Fibroblast of gingiva (primary cell): ENCODE measurements around the gene LAMB4.

Source experiments
- DNase-seq: peaks from one replicate; pipeline ENCODE4 v3.0.0-alpha.2; 2011; ENCODE audit warnings: low read depth

Gene LAMB4

DNA sequence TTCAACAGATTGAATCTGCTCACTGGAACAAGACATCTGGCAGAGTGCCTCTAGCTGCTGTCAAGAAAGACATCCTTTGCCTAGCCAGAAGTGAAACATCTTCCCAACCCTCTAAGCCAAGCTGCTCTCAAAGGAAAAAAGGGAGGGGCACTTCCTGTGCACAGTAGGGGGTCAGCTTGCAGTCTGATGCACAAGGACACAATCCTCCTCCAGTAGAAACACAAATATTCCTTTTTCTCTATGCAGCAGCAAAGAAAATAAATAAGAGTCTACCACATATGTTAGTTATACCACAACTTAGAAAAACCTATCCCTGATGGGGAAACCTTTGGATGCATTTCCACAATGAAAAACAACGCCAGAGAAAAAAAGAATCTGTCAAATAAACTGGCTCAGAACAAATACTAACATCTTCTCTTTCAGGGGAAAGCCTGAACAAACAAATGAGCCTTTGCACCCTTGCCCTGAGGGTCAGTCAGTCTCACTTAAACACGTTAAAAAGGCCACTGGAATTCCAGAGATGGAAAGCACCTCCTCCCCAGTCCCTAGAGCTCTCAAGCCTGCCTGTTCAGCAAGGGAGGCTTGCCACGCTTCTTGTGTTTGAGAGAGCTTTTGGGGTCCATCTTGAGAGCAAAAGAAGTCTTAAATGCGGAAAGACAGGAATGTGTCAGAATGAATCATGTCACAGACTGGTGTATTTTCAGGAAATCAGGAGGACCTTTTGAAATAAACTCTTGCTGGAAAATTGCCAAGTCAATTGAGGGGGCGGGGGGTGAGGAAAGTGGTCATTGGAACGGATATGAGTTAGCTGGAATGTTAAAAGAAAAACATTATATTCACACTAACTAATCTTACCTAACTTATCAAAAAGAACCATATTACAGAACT, 134.7 kb downstream of the LAMB4 start:
- DNase-seq = peak; percentile 94

DNA sequence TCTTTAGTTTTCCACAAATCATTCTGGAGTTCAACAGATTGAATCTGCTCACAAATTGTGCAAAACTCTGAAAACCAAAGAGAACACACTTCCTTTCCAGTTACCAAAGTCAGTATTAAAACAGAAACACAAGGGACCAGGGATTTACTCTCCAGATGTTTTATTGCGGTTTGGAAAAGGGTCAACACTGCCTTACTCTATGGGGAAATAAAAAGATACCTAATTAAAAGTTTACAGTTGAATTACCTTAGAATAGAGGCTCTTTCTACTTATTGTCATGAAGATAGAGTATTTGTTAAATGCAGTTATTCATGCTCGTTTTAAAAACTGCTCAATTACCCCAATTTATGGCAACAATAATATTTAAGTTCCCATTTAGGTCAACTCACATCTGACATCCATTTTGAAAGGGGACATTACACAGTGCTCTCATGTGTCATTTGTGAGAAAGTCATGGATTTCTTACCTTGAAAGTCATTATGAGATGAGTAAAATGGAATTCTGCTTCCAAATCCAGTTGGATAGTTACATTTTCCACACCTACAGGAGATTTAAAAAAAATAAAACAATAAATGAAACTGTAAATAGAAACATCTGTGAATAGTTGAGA, 135.6 kb downstream of the LAMB4 start:
- DNase-seq = peak; percentile 64

DNA sequence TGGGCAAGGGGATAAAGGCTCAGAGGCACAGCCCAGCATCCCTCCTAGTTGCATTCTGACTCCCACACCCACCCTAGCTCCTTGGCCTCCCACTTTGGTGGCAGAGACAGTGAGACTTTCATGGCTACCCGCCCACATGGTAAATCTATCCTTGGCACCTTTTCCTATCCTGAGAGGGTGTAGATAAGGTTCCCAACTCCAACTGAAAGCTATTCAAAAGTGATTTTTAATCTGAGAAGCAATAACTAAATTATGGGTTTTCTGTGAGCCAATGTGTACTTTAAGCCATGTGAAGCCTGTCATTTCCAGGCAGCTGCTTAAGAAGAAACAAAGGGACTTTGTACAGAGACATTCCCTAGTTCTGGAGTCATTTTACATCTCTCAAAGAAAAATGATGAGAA, 136.3 kb downstream of the LAMB4 start:
- no peak for DNase-seq

DNA sequence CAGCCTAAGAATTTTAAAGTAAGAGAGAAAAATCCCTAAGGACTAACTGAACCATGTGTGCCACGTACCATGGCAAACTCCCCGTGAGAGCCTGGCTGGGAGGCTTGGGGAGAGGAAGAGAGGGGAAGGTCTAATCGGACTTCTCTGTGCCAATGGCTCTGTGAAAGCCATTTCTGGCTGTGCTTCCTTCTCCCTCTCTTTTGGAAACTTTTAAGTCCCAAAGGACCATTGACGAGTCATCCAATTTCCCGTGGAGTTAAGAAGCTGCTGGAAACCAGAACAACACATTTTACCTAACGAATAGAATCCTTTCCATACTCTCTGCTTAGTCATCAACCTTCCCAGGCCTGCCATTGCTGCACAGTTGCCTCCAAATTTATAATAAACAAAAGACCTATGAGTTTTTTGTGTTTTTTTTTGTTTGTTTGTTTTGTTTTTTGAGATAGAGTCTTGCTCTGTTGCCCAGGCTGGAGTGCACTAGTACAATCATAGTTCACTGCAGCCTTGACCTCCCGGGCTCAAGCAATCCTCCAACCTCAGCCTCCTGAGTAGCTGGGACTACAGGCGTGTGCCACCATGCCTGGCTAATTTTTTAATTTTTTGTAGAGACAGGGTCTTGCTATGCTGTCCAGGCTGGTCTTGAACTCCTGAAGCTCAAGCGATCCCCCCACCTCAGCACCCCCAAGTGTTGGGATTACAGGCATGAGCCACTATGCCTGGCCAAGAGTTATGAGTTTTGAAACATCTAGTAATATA, 140.4 kb downstream of the LAMB4 start:
- DNase-seq = peak; percentile 86

DNA sequence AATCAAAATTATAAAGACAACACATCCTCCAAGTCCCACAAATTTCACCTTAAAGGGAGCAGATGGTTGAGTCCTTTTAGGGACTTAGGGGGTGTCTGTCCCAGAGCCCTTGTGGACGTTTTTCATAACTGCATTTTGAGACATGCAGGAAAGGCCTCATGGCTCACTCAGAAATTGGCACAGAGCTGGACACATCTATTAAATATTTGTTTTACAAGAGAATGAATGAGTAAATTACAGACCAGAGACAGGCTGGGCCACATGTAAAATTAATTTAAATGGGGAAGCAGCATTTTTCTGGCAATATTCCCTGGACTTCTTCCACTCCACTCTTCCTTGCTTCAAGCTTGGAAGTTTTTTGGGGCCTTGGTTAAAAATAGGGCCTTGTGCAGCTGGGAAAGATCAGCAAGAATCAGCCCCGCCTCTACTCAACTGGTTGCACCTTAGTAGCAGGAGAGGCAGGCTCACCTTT, 147.2 kb downstream of the LAMB4 start:
- peak; percentile 48 for DNase-seq

DNA sequence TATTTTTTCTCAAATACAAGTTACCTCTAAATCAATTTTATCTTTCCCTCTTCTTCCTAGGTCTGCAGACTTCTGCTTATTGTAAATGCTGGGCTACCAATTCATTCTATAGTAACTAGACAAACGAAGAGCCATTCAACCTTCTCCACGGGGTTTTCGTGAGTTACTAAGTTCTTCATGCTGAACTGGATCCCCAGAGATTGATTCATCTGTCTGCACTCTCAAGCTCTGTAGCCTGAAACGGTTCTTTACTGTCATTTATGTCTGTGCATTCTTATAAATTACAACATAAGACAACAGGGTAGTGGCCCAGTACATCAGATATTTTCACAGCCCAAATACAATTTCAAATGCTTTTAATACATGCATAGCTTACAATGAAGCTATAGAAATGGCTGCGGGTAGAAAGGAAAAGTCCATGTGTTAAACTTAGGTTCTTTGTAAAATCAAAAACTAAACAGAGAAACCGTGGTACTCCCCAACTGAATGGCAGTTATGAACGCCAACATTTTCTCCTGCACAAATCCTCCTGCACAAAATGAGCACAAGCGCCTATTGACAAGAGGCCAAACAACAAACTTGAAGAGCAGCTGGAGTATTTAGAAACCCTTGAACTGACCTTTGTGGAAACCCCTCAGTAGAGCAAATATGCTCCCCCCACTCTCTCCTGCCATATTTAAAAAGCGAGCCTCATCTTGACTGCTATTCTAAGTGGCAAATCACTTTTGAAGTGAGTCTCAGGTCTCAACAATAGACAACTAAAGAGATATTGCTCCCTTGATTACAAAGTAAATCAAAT, 147.9 kb downstream of the LAMB4 start:
- no peak for DNase-seq

DNA sequence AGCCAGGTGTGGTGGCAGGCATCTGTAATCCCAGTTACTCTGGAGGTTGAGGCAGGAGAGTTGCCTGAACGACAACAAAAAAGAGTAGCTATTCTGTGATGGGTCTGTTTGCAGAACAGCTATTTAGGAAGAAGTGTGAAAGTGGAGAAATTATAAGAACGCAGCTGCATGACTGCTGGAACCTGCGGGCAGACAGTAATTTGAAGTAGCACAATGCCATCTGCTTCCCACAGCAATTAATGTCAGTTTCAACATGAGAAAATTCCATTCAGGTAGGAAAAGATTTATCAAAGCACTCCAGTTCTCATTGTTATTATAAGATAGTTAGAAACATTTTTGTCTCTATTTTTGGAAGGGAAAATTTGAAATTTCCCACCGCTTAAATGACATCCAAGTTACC, 148.7 kb downstream of the LAMB4 start:
- DNase-seq = no peak

DNA sequence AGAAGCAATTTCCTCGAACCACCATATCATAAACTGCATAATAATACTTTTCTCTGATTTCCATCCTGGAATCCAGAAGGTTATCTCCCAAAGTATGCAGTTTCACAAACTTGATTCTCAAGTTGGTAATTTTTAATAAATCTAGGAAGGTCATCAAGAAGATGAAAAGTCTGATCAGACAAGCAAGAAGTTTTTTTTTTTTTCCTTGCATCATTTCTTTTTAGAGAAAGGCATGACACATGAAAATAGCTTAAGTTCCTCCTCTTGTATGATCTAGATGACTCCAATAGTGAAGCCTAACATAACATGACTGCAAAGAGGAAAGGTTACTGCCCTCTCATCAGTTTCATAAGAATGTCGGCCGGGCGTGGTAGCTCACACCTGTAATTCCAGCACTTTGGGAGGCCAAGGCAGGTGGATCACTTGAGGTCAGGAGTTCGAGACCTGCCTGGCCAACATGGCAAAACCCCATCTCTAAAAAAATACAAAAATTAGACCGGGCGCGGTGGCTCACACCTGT, 149.4 kb downstream of the LAMB4 start:
- DNase-seq = no peak

DNA sequence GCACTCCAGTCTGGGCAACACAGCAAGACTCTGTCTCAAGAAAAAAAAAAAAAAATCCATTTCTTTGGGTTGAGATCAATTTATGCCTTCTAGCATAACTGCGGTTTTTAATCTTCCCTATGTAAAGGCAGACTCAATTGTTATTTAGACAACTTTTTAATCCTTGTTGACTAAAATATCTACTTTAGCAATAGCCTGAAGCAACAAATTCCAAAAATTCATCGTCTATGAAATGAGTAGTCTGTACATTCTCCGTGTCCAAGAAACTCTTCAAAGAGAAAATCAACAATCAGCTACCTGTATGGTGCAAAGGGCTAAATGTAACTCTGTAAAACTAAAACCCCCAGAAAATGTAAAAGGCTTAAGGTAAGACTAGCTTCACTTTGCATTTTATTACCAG, 150.0 kb downstream of the LAMB4 start:
- no peak for DNase-seq

DNA sequence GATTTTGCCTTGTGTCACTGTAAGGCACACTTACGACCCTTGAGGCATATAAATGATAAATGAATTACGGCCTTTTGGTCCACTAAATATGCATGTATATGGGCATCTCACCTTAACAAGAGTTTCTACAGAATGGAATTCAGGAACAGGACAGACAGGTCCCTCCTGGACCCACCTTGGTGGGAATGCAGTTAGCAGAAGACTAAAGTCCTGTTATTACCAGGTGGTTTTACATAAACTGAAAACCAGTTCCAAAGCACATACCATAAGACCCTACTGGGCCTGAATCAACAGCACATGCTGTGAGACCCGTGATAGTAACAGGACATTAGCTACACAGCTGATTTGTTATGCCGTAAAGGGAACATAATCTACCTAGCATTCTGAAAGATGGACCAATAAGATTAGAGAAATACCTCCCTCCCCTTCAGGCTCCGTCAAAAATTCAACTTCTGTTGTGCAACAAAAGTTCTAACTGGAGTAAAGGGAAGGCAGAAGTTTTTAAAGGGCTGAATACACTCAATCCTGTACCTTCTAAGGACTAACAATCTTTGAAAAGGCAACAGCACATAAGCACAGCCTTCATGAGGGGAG, 151.2 kb downstream of the LAMB4 start:
- DNase-seq = no peak

DNA sequence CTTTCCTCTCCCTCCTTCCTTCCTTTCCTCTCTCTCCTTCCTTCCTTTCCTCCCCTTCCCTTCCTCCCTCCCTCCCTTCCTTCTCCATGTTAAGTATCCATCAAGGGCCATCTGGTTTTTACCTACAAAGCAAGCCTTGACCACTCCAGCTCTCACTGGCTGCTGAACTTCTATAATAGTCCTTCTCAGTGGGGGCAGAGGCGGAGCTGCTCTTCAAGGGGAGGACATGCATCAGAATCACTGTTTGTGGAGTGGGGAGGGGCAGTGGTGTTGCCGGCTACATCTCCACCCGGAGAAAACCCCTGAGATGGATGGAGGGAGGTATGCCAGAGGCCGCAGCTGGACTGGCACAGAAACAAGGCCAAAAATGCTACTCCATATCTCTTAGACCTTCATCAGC, 153.1 kb downstream of the LAMB4 start:
- no peak for DNase-seq

DNA sequence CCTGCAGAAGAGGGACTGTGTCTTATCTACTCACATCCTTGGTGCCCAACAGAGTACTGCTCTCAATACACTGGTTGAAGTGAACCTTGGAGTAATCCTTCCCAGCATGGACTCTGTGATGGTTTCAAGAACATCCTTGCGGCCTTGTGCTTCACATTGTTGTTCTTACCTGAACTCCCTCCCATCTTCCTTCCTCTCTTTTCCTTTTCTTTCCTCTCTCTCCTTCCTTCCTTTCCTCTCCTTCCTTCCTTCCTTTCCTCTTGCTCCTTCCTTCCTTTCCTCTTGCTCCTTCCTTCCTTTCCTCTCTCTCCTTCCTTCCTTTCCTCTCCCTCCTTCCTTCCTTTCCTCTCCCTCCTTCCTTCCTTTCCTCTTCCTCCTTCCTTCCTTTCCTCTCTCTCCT, 153.5 kb downstream of the LAMB4 start:
- DNase-seq = no peak

DNA sequence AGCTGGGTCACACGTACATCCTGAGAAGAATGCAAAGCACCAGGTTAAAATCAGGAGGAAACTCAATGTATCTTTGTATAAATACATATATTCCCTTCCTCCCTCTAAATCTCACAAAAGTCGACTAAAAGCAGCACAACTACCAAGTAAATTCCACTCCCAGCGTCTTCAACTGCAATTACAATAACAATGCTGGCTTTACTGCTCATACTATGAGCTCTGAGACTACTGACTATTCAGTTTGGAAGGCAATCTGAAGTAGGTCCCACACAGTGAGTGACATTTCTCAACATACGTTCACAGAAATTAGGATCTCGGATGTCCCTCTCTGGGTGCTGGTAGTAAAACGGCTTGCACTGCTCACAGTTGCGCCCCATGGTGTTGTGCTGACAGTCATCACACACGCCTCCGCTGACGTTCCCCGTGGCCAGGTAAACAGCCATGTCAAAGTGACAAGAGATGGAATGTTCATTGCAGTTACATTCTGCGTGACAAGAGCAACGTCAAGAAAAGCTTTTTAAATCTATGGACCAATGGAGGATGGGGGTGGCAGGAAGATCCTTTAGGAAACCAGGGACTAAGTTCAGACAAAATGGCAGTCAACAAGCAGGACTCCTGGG, 154.7 kb downstream of the LAMB4 start:
- DNase-seq = no peak

DNA sequence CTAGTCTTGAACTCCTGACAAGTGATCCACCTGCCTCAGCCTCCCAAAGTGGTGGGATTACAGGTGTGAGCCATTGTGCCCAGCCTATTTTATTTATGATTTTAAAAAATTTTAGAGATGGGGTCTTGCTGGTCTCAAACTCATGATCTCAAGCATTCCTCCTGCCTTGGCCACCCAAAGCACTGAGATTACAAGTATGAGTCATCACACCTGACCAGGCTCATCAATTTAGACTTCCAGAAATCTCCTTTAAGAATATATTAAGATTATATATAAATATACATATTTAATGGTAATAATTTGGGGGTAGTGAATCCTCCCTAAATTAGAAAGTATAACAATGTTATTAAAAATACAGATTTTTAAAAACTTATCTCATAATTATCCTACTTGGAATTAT, 156.3 kb downstream of the LAMB4 start:
- no peak for DNase-seq
